Transverse colon (tissue), 3 donors: Measurements from ENCODE around the gene NLGN1.

ENCODE experiments used
- CTCF ChIP-seq, 5 experiments: fragments of 200-600 bp in 3 of 5; fragments of 450-650 bp in 2 of 5; sonication (generic) in 3 of 5; IDR thresholded peaks; 1 replicate in 2 of 5; 2 replicates in 3 of 5; pipeline ENCODE4 v1.5.1; 2016 to 2017; ENCODE audit warnings: antibody characterized with exemption in 5 of 5, inconsistent platforms in 3 of 5, mild to moderate bottlenecking in 2 of 5, moderate library complexity in 1 of 5
- EP300 ChIP-seq: sonication (generic); formaldehyde crosslinking; IDR thresholded peaks from one replicate; pipeline ENCODE4 v1.6.1; 2017; ENCODE audit warnings: antibody characterized with exemption, low read depth

GRCh38 chr3:173936316-173936715, 538.8 kb downstream of the NLGN1 start:
- TF ChIP-seq EP300 (no peak), CTCF (IDR thresholded peaks at IDR 0.05) (no peak)
